ENCODE results near the gene RASA1. TPM values are rescaled to one million over a fixed set of nuclear protein-coding genes. Genes with fewer than 3 reads are reported as not detected.

RASA1 gene
- total and polyA plus RNA-seq, 2 experiments from 2014 or later = 9.3 to 35.0 TPM

DNA sequence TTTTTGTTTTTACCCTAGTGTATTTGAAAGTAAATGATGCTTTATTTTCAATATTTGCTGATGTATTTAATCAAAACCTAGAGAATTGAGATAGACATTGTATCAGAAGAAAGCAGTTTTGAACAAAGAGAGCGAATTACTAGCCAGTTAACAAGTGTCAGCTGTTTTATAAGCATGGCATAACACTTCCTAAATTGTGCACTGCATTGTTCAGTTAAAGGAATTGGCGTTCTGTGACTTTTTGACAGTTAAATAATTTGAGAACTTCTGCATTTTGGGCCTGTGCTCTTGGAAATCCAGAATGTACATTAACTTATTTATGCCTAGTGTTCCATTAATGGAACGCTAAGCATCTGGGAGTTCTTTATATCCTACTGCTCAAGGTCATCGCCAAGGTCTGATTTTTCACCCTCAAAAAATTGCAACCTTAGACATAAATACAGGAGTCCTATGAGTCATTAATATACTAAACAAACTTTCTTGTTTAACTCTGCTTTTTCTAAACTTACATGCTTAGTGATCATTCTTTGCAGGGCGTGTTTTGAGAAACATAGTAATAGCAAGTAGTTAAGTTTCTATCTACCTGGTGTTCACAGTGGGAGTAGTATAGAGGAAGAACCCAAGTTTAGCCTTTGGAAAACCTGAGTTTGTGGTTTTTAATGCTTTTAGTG lies 31.1 kb downstream of the RASA1 start:
- H3K4me3 ChIP-seq = no peak overlapping the region
- H3K27me3 Mint-ChIP-seq (ENCODE audit: insufficient read depth, low read depth, poor library complexity) = no peaks in the 10 kb centered on the region
- H3K4me2 ChIP-seq = no peak overlapping the region
- no peaks in the 10 kb centered on the region for H3K9me3 Mint-ChIP-seq
- H3K79me2 ChIP-seq (replicated peaks; ENCODE audit: insufficient read depth) = peaks cover 97% of the 10 kb centered on the region
- no peak overlapping the region for H3K27ac ChIP-seq (ENCODE audit: low read depth)
- H3K36me3 Mint-ChIP-seq (ENCODE audit: low read depth) = no peaks in the 10 kb centered on the region; the same call in 1 of the 3 replicates
- DNase-seq (ENCODE audit: low spot score) (no peak), ATAC-seq (no peak)
- no peaks in the 10 kb centered on the region for H3K4me1 ChIP-seq (ENCODE audit: insufficient read depth)
- no peak overlapping the region; the same call in 1 of the 2 replicates for H3K27ac Mint-ChIP-seq
- no peak overlapping the region for H3K4me3 Mint-ChIP-seq
- no peak overlapping the region for H2AFZ ChIP-seq
- H3K36me3 ChIP-seq (ENCODE audit: insufficient read depth) = no peaks in the 10 kb centered on the region
- H3K9me2 ChIP-seq (ENCODE audit: insufficient read depth) = no peaks in the 10 kb centered on the region
- H3K4me1 Mint-ChIP-seq = peaks cover 19% of the 10 kb centered on the region; the same call in 2 of the 3 replicates
- no peak for TF ChIP-seq ZNF114 (CRISPR knock-in tag; IDR thresholded peaks at IDR 0.05)
- TF ChIP-seq, protein P1, sequence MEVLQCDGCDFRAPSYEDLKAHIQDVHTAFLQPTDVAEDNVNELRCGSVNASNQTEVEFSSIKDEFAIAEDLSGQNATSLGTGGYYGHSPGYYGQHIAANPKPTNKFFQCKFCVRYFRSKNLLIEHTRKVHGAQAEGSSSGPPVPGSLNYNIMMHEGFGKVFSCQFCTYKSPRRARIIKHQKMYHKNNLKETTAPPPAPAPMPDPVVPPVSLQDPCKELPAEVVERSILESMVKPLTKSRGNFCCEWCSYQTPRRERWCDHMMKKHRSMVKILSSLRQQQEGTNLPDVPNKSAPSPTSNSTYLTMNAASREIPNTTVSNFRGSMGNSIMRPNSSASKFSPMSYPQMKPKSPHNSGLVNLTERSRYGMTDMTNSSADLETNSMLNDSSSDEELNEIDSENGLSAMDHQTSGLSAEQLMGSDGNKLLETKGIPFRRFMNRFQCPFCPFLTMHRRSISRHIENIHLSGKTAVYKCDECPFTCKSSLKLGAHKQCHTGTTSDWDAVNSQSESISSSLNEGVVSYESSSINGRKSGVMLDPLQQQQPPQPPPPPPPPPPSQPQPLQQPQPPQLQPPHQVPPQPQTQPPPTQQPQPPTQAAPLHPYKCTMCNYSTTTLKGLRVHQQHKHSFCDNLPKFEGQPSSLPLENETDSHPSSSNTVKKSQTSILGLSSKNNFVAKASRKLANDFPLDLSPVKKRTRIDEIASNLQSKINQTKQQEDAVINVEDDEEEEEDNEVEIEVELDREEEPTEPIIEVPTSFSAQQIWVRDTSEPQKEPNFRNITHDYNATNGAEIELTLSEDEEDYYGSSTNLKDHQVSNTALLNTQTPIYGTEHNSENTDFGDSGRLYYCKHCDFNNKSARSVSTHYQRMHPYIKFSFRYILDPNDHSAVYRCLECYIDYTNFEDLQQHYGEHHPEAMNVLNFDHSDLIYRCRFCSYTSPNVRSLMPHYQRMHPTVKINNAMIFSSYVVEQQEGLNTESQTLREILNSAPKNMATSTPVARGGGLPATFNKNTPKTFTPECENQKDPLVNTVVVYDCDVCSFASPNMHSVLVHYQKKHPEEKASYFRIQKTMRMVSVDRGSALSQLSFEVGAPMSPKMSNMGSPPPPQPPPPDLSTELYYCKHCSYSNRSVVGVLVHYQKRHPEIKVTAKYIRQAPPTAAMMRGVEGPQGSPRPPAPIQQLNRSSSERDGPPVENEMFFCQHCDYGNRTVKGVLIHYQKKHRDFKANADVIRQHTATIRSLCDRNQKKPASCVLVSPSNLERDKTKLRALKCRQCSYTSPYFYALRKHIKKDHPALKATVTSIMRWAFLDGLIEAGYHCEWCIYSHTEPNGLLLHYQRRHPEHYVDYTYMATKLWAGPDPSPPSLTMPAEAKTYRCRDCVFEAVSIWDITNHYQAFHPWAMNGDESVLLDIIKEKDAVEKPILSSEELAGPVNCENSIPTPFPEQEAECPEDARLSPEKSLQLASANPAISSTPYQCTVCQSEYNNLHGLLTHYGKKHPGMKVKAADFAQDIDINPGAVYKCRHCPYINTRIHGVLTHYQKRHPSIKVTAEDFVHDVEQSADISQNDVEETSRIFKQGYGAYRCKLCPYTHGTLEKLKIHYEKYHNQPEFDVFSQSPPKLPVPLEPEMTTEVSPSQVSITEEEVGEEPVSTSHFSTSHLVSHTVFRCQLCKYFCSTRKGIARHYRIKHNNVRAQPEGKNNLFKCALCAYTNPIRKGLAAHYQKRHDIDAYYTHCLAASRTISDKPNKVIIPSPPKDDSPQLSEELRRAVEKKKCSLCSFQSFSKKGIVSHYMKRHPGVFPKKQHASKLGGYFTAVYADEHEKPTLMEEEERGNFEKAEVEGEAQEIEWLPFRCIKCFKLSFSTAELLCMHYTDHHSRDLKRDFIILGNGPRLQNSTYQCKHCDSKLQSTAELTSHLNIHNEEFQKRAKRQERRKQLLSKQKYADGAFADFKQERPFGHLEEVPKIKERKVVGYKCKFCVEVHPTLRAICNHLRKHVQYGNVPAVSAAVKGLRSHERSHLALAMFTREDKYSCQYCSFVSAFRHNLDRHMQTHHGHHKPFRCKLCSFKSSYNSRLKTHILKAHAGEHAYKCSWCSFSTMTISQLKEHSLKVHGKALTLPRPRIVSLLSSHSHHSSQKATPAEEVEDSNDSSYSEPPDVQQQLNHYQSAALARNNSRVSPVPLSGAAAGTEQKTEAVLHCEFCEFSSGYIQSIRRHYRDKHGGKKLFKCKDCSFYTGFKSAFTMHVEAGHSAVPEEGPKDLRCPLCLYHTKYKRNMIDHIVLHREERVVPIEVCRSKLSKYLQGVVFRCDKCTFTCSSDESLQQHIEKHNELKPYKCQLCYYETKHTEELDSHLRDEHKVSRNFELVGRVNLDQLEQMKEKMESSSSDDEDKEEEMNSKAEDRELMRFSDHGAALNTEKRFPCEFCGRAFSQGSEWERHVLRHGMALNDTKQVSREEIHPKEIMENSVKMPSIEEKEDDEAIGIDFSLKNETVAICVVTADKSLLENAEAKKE (CRISPR knock-in tag; IDR thresholded peaks at IDR 0.05) = no peak
- TF ChIP-seq, protein P2, sequence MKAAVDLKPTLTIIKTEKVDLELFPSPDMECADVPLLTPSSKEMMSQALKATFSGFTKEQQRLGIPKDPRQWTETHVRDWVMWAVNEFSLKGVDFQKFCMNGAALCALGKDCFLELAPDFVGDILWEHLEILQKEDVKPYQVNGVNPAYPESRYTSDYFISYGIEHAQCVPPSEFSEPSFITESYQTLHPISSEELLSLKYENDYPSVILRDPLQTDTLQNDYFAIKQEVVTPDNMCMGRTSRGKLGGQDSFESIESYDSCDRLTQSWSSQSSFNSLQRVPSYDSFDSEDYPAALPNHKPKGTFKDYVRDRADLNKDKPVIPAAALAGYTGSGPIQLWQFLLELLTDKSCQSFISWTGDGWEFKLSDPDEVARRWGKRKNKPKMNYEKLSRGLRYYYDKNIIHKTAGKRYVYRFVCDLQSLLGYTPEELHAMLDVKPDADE (IDR thresholded peaks at IDR 0.05) = no peak
- TF ChIP-seq, protein P3, sequence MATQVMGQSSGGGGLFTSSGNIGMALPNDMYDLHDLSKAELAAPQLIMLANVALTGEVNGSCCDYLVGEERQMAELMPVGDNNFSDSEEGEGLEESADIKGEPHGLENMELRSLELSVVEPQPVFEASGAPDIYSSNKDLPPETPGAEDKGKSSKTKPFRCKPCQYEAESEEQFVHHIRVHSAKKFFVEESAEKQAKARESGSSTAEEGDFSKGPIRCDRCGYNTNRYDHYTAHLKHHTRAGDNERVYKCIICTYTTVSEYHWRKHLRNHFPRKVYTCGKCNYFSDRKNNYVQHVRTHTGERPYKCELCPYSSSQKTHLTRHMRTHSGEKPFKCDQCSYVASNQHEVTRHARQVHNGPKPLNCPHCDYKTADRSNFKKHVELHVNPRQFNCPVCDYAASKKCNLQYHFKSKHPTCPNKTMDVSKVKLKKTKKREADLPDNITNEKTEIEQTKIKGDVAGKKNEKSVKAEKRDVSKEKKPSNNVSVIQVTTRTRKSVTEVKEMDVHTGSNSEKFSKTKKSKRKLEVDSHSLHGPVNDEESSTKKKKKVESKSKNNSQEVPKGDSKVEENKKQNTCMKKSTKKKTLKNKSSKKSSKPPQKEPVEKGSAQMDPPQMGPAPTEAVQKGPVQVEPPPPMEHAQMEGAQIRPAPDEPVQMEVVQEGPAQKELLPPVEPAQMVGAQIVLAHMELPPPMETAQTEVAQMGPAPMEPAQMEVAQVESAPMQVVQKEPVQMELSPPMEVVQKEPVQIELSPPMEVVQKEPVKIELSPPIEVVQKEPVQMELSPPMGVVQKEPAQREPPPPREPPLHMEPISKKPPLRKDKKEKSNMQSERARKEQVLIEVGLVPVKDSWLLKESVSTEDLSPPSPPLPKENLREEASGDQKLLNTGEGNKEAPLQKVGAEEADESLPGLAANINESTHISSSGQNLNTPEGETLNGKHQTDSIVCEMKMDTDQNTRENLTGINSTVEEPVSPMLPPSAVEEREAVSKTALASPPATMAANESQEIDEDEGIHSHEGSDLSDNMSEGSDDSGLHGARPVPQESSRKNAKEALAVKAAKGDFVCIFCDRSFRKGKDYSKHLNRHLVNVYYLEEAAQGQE (IDR thresholded peaks at IDR 0.05; ENCODE audit: unreplicated experiment) = no peak
- no peak for TF ChIP-seq JUNB (IDR thresholded peaks at IDR 0.05; ENCODE audit: unreplicated experiment)
- no peak for TF ChIP-seq NANOG (IDR thresholded peaks at IDR 0.05; ENCODE audit: borderline replicate concordance)
- TF ChIP-seq ZNF331 (CRISPR knock-in tag; IDR thresholded peaks at IDR 0.05; ENCODE audit: low read depth) = no peak
- TF ChIP-seq POLR2AphosphoS5 (IDR thresholded peaks at IDR 0.05; ENCODE audit: low read depth) = no peak
- no peak for TF ChIP-seq EZH2 (IDR thresholded peaks at IDR 0.05; ENCODE audit: low read depth, unreplicated experiment)
- no peak for TF ChIP-seq EZH2phosphoT487 (IDR thresholded peaks at IDR 0.05; ENCODE audit: unreplicated experiment)
- no peak for TF ChIP-seq STAT1 (IDR thresholded peaks at IDR 0.05; ENCODE audit: unreplicated experiment)
- TF ChIP-seq, protein P4, sequence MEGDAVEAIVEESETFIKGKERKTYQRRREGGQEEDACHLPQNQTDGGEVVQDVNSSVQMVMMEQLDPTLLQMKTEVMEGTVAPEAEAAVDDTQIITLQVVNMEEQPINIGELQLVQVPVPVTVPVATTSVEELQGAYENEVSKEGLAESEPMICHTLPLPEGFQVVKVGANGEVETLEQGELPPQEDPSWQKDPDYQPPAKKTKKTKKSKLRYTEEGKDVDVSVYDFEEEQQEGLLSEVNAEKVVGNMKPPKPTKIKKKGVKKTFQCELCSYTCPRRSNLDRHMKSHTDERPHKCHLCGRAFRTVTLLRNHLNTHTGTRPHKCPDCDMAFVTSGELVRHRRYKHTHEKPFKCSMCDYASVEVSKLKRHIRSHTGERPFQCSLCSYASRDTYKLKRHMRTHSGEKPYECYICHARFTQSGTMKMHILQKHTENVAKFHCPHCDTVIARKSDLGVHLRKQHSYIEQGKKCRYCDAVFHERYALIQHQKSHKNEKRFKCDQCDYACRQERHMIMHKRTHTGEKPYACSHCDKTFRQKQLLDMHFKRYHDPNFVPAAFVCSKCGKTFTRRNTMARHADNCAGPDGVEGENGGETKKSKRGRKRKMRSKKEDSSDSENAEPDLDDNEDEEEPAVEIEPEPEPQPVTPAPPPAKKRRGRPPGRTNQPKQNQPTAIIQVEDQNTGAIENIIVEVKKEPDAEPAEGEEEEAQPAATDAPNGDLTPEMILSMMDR (conservative IDR thresholded peaks at IDR 0.05; ENCODE audit: low read depth in 2 of 2) = no peak
- TF ChIP-seq CREB1 (CRISPR knock-in tag; IDR thresholded peaks at IDR 0.05; ENCODE audit: low read depth) = no peak
- no peaks in the 10 kb centered on the region for H3F3A ChIP-seq (replicated peaks; ENCODE audit: low read depth)
- H4K20me1 ChIP-seq (replicated peaks; ENCODE audit: insufficient read depth) = peaks cover 24% of the 10 kb centered on the region
- no peaks in the 10 kb centered on the region for H3K27me3 ChIP-seq (ENCODE audit: insufficient read depth)
